Stimulated activated CD8-positive, alpha-beta memory T cell treated with anti-CD3 and anti-CD28 coated beads, Interleukin-12 subunit alpha, Interleukin-12 subunit beta, amount 100 ng/mL, for 1 hour (primary cell): ENCODE results near the gene PCCA.
"Not testable (repeated sequence)": the region's sequence is repeated elsewhere in the genome, so short reads cannot be mapped to it uniquely, and the experiment has no call there.

Source experiments
- DNase-seq: peaks from one replicate; pipeline ENCODE4 v3.0.0-alpha.2; 2020; ENCODE audit warnings: low read depth

Gene PCCA

DNA sequence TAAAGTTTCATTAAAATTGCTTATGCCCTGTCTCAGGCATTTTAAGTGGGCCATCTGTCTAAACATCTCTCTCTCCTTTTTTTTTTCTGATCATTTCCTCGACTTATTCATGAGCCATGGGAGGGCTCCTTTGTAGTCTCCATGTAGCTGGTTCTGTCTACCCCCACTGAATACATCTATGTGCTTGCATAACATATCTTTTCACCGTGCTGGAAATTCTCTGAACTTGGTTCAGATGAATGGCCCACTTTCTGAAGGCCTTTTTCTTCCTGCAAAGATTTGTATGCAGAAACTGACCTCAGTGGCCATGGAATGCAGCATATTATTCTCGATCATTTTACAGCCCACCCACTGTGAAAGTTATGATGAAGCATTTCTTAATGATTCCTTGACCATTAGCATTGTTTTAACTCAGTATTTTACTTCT is 274.4 kb downstream of the PCCA start:
- DNase-seq, result no peak

- no peak for DNase-seq
These were observed 275.0 kb downstream of the PCCA start for GRCh38 chr13:100363874-100364273.

- no peak for DNase-seq
These were observed 275.7 kb downstream of the PCCA start for GRCh38 chr13:100364591-100364990.

GRCh38 chr13:100365680-100366079 is 276.8 kb downstream of the PCCA start:
- DNase-seq, result no peak

GRCh38 chr13:100378533-100378932 is 289.6 kb downstream of the PCCA start:
- no peak for DNase-seq

- no peak for DNase-seq
These were observed 292.8 kb downstream of the PCCA start for GRCh38 chr13:100381595-100382224.

GRCh38 chr13:100382785-100383184 is 293.9 kb downstream of the PCCA start:
- DNase-seq, result no peak

DNA sequence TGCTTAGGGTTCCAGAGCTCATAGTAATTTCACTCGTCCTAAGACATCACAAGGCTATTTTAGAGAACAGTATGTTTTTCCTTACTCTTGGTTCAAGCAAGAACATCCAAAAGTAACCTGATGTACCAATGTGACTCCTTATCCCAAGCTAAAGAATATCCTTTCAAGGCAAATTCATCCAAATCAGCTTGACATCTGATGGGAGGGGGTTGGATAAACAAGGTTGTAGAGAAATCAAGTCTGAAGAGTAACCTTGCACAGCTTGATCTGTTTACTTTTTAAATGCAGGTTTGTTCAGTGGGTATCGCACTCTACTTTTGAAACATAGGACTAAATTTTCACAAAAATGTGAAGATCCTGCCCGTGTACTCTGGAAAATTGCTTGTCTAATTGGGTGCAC is 298.5 kb downstream of the PCCA start:
- DNase-seq, result no peak

- DNase-seq, result not testable (repeated sequence)
These were observed 299.3 kb downstream of the PCCA start for GRCh38 chr13:100388150-100388549.

DNA sequence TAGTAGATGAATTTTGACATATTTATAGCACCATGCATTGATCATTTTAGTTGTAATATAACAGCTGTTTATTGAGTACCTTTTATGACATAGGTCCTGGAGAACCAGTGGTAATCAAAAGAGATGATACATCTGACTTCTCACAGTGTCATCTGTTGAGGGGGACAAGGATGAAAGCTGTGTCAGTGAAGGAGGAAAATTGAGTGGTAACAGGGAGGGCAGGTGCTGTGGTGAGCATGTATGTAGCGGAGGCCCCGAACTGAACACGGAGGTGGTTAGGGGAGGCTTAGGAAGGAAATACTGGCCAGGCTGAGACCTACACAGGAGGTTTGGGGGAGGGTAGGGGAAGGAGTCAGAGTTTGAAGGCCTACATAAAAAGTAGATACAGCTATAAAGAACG is 300.0 kb downstream of the PCCA start:
- no peak for DNase-seq

DNA sequence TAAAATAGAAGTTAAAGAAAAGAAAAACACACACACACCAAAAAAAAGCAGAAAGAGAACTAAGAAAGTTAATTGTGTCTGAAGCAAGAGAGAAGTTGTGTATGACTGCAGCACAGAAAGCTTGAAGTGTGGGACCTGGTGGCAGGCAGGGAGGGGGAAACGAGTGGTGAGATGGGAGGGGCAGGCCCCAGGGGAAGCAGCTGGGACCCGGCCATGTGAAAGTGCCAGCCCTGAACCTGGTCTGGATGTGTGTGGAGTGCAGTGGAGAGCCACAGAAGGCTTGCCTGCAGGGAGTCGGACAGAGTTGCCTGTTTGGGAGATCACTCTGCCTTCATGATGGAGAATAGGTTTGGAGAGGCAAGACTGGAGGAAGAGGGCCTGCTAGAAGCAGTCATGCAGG is 300.7 kb downstream of the PCCA start:
- DNase-seq, result no peak

DNA sequence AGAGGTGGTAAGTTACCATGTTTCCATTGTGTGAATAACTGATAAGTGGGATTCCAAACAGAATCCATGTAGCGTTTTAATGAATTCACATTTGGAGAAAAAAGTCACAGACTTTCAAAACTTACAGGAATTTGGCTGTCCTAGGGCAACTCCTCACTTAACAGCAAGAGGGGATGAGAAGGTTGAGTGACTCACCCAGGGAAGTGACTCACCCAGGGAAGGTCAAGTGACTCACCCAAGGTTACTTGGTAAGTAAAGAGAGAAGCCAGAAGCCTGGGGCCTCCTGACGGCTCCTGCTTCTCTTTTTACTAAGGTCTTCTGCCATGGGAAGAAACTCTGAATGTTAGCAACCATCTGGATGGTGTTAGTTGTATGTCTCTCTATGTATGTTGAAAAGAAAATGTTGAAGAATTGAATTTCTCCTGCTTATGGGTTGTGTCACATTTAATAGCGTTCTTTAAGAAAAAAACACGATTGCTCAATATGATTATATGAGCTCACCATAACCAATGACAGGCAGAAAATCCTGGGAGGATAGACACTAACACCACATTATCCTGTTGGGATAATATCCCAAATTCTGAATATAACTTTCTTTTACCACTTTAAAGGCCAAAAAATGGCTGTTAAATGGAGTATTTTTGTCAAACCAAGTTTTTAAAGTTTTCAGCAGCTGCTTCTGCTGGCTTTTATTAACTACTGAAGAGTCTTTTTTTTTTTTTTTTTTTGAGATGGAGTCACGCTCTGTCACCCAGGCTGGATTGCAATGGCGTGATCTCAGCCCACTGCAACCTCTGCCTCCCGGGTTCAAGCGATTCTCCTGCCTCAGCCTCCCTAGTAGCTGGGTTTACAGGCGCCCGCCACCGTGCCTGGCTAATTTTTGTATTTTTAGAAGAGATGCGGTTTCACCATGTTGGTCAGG is 304.1 kb downstream of the PCCA start:
- peak; percentile 27 for DNase-seq

DNA sequence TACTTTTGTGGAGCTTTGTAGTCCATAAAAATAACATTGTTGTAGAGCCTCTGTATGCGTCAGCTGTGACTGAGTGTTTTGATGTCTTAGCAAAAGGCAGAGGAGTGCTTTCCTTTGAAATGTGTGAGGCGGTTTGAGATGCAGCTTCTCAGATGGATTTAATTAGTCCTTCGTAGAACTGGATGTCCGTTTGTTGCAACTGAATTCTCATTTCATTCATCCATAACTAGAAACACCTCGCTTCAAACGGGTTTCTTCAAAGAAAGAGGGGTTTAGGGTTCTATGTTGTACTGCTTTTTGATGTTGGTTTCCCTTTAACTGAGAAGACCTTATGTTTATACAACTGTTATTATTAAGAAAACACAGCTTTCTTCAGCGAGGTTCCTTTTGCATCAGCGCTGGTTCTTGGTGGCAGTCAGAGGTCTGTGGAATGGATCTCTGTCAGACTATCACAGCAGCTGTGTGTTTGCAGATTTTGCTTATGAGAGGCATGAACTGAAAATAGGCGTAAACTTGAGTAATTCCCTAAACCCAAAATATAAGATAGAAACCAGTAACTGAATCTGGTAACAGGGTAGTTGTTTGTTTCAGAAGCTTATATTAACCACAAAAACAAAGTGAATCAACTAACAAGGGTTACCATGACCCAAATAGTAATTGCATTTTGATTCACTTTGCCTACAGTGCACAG is 305.3 kb downstream of the PCCA start:
- DNase-seq, result no peak

DNA sequence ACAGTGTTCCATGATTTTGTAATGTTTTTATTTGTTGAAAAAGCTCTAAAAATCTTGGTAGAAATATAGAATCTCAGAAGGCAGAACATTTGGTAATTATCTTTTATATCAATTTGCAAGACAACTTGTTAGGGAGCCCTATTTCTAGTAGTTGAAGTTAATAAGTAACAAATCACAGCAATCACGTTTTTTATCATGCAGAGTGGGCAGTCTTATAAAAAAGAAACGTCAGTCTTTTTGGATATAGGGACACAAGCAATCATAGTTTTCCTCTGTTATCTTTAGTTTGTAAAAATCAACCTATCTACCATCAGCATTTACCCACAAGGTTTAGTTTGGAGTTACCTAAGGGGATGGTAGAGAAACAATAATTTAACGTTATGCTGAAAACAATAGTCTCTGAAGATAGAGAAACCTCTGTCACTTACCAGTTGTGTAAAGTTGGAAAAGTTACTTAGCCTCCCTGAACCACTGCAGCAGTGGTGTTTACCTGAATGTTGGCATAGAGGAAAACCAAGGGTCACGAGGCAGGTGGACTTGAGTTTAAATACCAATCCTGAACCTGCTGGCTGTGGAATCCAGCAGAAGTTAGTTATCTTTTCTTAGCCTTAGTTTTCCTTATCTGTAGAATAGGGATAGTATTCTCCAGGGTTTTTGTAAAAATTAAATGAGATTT is 306.9 kb downstream of the PCCA start:
- DNase-seq, result no peak

DNA sequence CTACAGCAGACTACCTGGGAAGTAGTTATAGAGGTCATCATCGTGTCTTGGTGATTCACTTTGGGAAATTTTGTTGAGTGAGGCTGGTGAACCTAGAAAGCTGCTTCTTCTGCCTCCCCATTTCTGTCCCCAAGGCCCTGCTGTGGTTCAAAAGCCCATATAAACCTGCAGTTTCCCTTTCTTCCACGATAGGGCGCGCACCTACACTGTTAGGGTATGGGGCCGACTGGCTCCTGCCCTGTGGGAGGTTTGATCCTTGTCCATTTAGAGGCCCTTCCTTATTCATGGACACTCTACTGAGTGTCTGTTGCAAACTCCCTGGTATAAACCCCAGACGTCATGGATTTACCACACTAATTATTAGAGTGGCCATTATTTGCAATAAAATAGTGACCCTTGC is 307.9 kb downstream of the PCCA start:
- no peak for DNase-seq

DNA sequence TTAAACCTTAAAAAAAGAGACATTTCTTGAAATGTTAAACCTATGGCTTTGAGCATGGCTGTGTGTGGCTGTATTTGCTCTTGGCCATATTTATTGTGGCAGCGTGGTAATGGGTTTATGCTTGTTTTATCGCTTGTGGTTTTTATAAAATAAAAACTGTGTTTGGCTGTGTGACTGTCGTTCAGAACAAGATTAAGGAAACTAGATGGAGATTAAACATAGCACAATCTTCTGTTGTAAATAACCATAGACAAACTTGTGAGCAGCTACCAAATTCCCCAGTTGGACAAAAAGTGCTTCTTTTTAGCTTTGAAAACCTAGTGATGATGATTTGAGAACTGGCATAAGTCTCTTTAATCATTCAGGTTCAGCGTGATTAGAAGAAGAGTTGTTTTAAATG is 308.7 kb downstream of the PCCA start:
- no peak for DNase-seq

DNA sequence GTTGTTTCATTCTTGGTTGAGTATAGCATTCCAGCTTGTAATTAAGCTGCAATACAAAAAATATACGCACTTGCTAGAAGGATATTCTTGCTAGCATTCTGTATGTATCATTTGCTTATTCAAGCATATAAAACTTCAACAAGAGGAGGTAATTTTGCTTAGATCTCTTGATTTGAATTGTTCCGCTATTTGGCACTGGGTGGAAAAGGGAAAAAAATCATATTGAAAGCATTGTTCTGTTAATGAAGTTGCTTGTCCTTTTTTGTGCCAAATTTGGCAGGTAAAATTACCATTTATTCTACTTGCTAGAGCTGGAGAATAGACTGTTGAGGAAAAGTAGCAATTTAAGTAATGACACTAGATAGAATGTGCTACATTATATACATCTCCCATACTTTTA is 309.5 kb downstream of the PCCA start:
- DNase-seq, result no peak

GRCh38 chr13:100399455-100399854 is 310.6 kb downstream of the PCCA start:
- no peak for DNase-seq

DNA sequence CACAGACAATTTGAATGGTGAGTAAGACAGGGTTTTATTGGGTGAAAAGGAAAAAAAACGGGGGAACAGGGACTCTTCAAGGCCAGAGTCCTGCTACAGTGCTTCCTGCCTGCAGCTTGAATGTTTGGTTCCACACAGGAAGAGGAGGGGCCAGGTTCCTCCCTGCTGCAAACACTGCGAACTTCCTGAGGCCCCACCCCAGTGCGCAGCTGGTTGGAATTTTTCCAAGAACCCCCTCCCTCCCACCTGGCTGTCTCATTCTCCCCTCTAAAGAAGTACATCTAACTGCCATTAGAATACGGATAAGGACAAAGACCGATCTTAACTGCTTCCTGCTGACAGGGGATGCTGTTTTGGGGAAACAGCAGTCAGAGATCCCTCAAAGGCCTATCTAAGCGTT is 314.8 kb downstream of the PCCA start:
- no peak for DNase-seq

- no peak for DNase-seq
These were observed 320.2 kb downstream of the PCCA start for GRCh38 chr13:100409132-100409531.

DNA sequence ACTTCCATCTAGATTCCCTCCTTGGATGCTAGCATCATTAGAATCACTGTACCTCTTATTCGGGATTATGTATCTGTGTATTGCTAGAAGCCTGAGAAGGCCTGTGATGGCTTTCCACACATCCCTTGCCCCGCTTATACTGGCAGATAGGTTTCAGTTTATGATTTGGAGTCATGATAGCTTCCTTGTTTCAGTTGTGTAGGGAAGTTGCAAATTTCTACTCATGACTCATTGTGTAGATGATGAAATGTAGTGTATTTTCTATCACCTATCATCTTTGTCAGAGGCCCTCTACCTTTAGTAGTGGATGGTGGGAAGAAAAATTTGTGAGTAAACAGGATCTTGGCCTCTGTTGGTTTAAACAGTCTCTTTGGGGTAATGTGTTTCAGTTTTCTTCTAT is 334.5 kb downstream of the PCCA start:
- no peak for DNase-seq

GRCh38 chr13:100428986-100429385 is 340.1 kb downstream of the PCCA start:
- DNase-seq, result no peak
